A549 treated with Hydrocortisone at 1 μM for 4 hours (cell line): ENCODE measurements around the gene THAP6. TPM values are rescaled to one million over a fixed set of nuclear protein-coding genes. Genes with fewer than 3 reads are reported as not detected.

ENCODE experiments used
- total RNA-seq: library from RNA; stranded (reverse); fragments of 200-300 nt; extraction: Qiagen RNA extraction; gene quantifications from 5 replicates; pipeline ENCODE4 v1.2.3, GENCODE V29; 2022

THAP6 gene
- total RNA-seq = 4.8 to 6.3 TPM (median 5.2 TPM) in 5 replicates

DNA sequence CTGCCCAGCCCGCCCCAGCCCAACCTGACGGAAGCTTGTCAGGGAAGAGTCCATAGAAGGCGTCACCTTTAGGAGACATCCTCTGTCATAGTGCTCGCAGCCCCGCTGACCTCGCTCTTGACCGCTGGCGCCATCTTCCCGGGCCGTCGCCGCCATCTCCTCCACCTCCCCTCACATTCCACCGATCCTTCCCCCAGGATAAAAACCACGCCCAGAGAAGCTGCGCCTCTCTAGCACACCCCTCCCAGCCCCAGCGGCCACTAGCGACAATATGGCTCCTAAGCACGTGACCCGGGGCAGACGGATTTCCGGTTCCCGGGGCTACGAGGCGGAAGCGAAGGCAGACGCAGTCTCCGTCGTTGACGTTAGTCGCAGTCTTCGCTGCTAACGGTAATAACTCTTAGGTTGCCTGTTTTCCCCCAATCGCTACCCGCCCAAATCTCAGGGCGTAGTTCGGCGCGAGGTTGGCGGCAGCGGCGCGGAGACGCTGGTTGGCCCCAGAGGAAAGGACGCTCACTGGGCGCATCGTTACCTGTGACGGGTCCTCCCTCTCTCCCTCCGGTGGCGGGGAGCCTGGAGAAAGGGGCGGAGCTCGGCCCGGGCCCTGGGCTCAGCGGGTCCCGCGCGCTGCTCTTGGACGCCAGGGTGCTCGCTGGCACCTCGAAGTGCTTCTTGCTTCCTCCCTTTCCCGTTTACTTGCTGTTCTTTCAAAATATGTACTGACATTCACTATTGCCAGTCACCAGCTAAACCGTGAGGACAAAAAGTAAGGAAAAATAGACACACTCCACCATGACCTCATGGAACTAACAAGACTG, at the start of gene THAP6, which contains the start of gene RCHY1:
Gene THAP6, plus strand, starts transcription at position 343 of the 818 bp plus-strand sequence. CDS start 980 bp downstream, outside the sequence.
Gene RCHY1, minus strand, starts transcription at position 273 of the 818 bp plus-strand sequence. Its CDS starts 117 bp downstream, at position 156.

GRCh38 chr4:75555294-75556164, 41.3 kb downstream of the THAP6 start, which contains the start of gene ODAPH:
Gene ODAPH, plus strand, starts transcription at chr4:75556066. Its CDS starts 17 bp downstream, at chr4:75556083.

Other genes with a start within 250 kb of the THAP6 start
- gene RCHY1, start 70 bp upstream of the THAP6 start, total RNA-seq = 13.3 to 20.4 TPM (median 16.9 TPM) in 5 replicates
- gene ODAPH, start 41.6 kb downstream of the THAP6 start, total RNA-seq = not detected in 5 replicates
- gene CDKL2, start 116.1 kb downstream of the THAP6 start, total RNA-seq = 0.47 to 0.97 TPM (median 0.63 TPM) in 5 replicates
- 63.7 to 121 TPM (median 77.5 TPM) in 5 replicates for gene G3BP2, start 158.9 kb downstream of the THAP6 start, total RNA-seq
- gene USO1, start 210.1 kb downstream of the THAP6 start, total RNA-seq = 18.8 to 31.8 TPM (median 23.2 TPM) in 5 replicates